CD14-positive monocyte (primary cell): ENCODE results near the gene SUMO3. TPM values are rescaled to one million over a fixed set of nuclear protein-coding genes. Genes with fewer than 3 reads are reported as not detected.

Experiments used
- DNase-seq, 3 donors: peaks; one replicate each; pipeline ENCODE4 v3.0.0-alpha.2; 2011 to 2022
- H2AFZ ChIP-seq: 2 replicates; pipeline ENCODE4 v1.6.0; 2012; ENCODE audit warnings: mild to moderate bottlenecking, low read depth, low read length, inconsistent platforms; ENCODE audit not compliant: insufficient read depth, poor library complexity, severe bottlenecking
- H3K27ac ChIP-seq, 2 donors: 1 replicate in 1 of 2; 2 replicates in 1 of 2; pipeline ENCODE4 v1.5.1; 2012 to 2013; ENCODE audit warnings: low read length in 2 of 2, control low read depth in 1 of 2, inconsistent platforms in 1 of 2, low read depth in 1 of 2, mild to moderate bottlenecking in 1 of 2
- H3K27me3 ChIP-seq, 2 donors: one replicate each; pipeline versions ENCODE4 v1.6.0 to v1.6.1; 2011 to 2013; ENCODE audit warnings: low read length in 2 of 2; ENCODE audit not compliant: control insufficient read depth in 2 of 2, insufficient read depth in 2 of 2
- H3K36me3 ChIP-seq, 2 donors: replicated peaks in 1 of 2; 1 replicate in 1 of 2; 2 replicates in 1 of 2; pipeline versions ENCODE4 v1.5.1 to v1.6.1; 2012 to 2013; ENCODE audit warnings: low read length in 2 of 2, control low read depth in 1 of 2, inconsistent platforms in 1 of 2, mild to moderate bottlenecking in 1 of 2; ENCODE audit not compliant: insufficient read depth in 2 of 2, control insufficient read depth in 1 of 2
- H3K4me1 ChIP-seq, 2 donors: 1 replicate in 1 of 2; 2 replicates in 1 of 2; pipeline versions ENCODE4 v1.5.1 to v1.6.1; 2012 to 2013; ENCODE audit warnings: low read length in 2 of 2, control low read depth in 1 of 2, inconsistent platforms in 1 of 2, mild to moderate bottlenecking in 1 of 2, moderate library complexity in 1 of 2; ENCODE audit not compliant: insufficient read depth in 2 of 2, control insufficient read depth in 1 of 2
- H3K4me2 ChIP-seq: replicated peaks from 2 replicates; pipeline ENCODE3; 2012; ENCODE audit warnings: low read length, moderate library complexity, mild to moderate bottlenecking; ENCODE audit not compliant: poor library complexity, severe bottlenecking; ENCODE audit errors: extremely low read depth
- H3K4me3 ChIP-seq, 3 experiments: fragments of 200-600 bp in 1 of 3; sonication (generic) in 1 of 3; replicated peaks in 1 of 3; 1 replicate in 2 of 3; 2 replicates in 1 of 3; pipeline ENCODE4 v1.5.1; 2011 to 2013; ENCODE audit warnings: low read length in 3 of 3, mild to moderate bottlenecking in 3 of 3, control low read depth in 2 of 3, low read depth in 2 of 3, inconsistent platforms in 1 of 3, moderate library complexity in 1 of 3
- H3K79me2 ChIP-seq: 2 replicates; pipeline ENCODE4 v1.6.0; 2012; ENCODE audit warnings: mild to moderate bottlenecking, control low read depth, inconsistent platforms, low read length, moderate library complexity; ENCODE audit not compliant: insufficient read depth
- H3K9ac ChIP-seq: 2 replicates; pipeline ENCODE4 v1.6.0; 2017; ENCODE audit warnings: low read length, mild to moderate bottlenecking; ENCODE audit not compliant: insufficient read depth, poor library complexity, severe bottlenecking
- H3K9me3 ChIP-seq, 2 donors: replicated peaks in 1 of 2; 1 replicate in 1 of 2; 2 replicates in 1 of 2; pipeline versions ENCODE4 v1.5.1 to v1.6.1; 2012 to 2013; ENCODE audit warnings: low read length in 2 of 2, control low read depth in 1 of 2; ENCODE audit not compliant: control insufficient read depth in 1 of 2, insufficient read depth in 1 of 2
- H4K20me1 ChIP-seq: 2 replicates; pipeline ENCODE4 v1.6.0; 2012; ENCODE audit warnings: mild to moderate bottlenecking, low read length, control low read depth, moderate library complexity; ENCODE audit not compliant: insufficient read depth
- H3K27ac Mint-ChIP-seq, 7 donors: one replicate each; pipeline ENCODE4 v1.8.0; 2020; ENCODE audit warnings: mild to moderate bottlenecking in 7 of 7, mixed read lengths in 7 of 7, moderate library complexity in 6 of 7, inconsistent platforms in 2 of 7
- H3K27me3 Mint-ChIP-seq, 3 donors: one replicate each; pipeline ENCODE4 v1.8.0; 2021 to 2022; ENCODE audit warnings: low read depth in 3 of 3, mild to moderate bottlenecking in 3 of 3, mixed read lengths in 3 of 3, moderate library complexity in 3 of 3, inconsistent platforms in 1 of 3
- H3K36me3 Mint-ChIP-seq, 2 donors: one replicate each; pipeline ENCODE4 v1.8.0; 2020; ENCODE audit warnings: mixed read lengths in 2 of 2, inconsistent platforms in 1 of 2, mild to moderate bottlenecking in 1 of 2
- H3K4me1 Mint-ChIP-seq: one replicate; pipeline ENCODE4 v1.8.0; 2020; ENCODE audit warnings: mild to moderate bottlenecking, mixed read lengths
- H3K4me3 Mint-ChIP-seq, 2 donors: one replicate each; pipeline ENCODE4 v1.8.0; 2020; ENCODE audit warnings: mild to moderate bottlenecking in 2 of 2, mixed read lengths in 2 of 2, moderate library complexity in 1 of 2
- H3K9me3 Mint-ChIP-seq, 7 donors: one replicate each; pipeline ENCODE4 v1.8.0; 2020 to 2022; ENCODE audit warnings: mixed read lengths in 7 of 7, mild to moderate bottlenecking in 6 of 7, moderate library complexity in 6 of 7, inconsistent platforms in 2 of 7
- CTCF ChIP-seq: fragments of 200-600 bp; IDR thresholded peaks from one replicate; pipeline ENCODE4 v1.8.0; 2022; ENCODE audit warnings: antibody characterized with exemption, mild to moderate bottlenecking
- WGBS: methylation state at CpG from one replicate; pipeline ENCODE4 v1.1.5; 2013; ENCODE audit warnings: missing lambda C conversion rate; ENCODE audit not compliant: insufficient coverage; 5-methylcytosine and 5-hydroxymethylcytosine counted together
- intact Hi-C, 2 donors: fragments of 100-400 bp; cut with micrococcal nuclease; formaldehyde crosslinking; loops; one replicate each; pipeline versions ENCODE4 v1.15.0 to v1.15.1; 2023
- polyA plus RNA-seq, 3 donors: library from polyadenylated mRNA; depleted of rRNA in 1 of 3; unstranded in 2 of 3; stranded (reverse) in 1 of 3; fragments of 300-500 nt in 2 of 3; fragments of >200 nt in 1 of 3; fragmentation: Illumina TruSeq in 2 of 3; gene quantifications; 1 replicate in 2 of 3; 2 replicates in 1 of 3; pipeline ENCODE4 v1.2.3, GENCODE V29; 2012 to 2021

The SUMO3 gene
- polyA plus RNA-seq, 3 donors = 70.9 to 112 (median 109) TPM

GRCh38 chr21:44865561-44866280 lies 47.9 kb upstream of the SUMO3 start:
- Histone ChIP-seq H3K79me2 (peaks cover 100% of the 10 kb centered on the region), H3K27ac (peak overlapping the region; percentile 53 to 74), H3K4me2 (peak overlapping the region; percentile 32), H3K9ac (no peak overlapping the region), H4K20me1 (peaks cover 100% of the 10 kb centered on the region), H3K27me3 (no peaks in the 10 kb centered on the region), H3K4me1 (peaks cover 57 to 58% of the 10 kb centered on the region in 2 donors), H3K4me3 (peak overlapping the region in 1 of 3 experiments; percentile 44), H3K9me3 (no peaks in the 10 kb centered on the region), H3K36me3 (peaks cover 26 to 60% of the 10 kb centered on the region in 2 donors), H2AFZ (no peak overlapping the region)
- WGBS = 14% methylated on average over 12 of the region's 12 CpGs
- peak overlapping the region; percentile 60 to 91 (median 78) for H3K27ac Mint-ChIP-seq
- H3K9me3 Mint-ChIP-seq = no peaks in the 10 kb centered on the region
- intact Hi-C loops = loop anchor here (2.0 to 5.0 kb wide), 2 partner anchors 13 to 63 kb away; partner anchors contain the start of gene UBE2G2 (in 1 of the 2)
- H3K4me1 Mint-ChIP-seq = peaks cover 73% of the 10 kb centered on the region
- peak overlapping the region; percentile 31 to 68 for H3K4me3 Mint-ChIP-seq
- H3K36me3 Mint-ChIP-seq = peaks cover 61 to 66% of the 10 kb centered on the region in 2 donors
- no peaks in the 10 kb centered on the region for H3K27me3 Mint-ChIP-seq
- peak; percentile 67 to 79 (median 76) for DNase-seq
- TF ChIP-seq CTCF = no peak

GRCh38 chr21:44862869-44863685 lies 45.2 kb upstream of the SUMO3 start:
- Histone ChIP-seq H3K36me3 (peaks cover 46 to 82% of the 10 kb centered on the region in 2 donors), H3K4me2 (no peak overlapping the region), H3K4me3 (no peak overlapping the region), H3K27me3 (no peaks in the 10 kb centered on the region), H3K27ac (no peak overlapping the region), H3K79me2 (peaks cover 100% of the 10 kb centered on the region), H3K4me1 (peaks cover 31% of the 10 kb centered on the region in 2 donors), H4K20me1 (peaks cover 100% of the 10 kb centered on the region), H3K9me3 (no peaks in the 10 kb centered on the region), H3K9ac (no peak overlapping the region), H2AFZ (no peak overlapping the region)
- WGBS = 94% methylated on average over 6 of the region's 25 CpGs
- TF ChIP-seq CTCF = no peak
- no peaks in the 10 kb centered on the region for H3K9me3 Mint-ChIP-seq
- peaks cover 76 to 84% of the 10 kb centered on the region in 2 donors for H3K36me3 Mint-ChIP-seq
- intact Hi-C loops = no loop called here
- peak overlapping the region in 3 of 7 donors; percentile 8 to 80 (median 46) for H3K27ac Mint-ChIP-seq
- H3K27me3 Mint-ChIP-seq = no peaks in the 10 kb centered on the region
- no peak overlapping the region for H3K4me3 Mint-ChIP-seq
- H3K4me1 Mint-ChIP-seq = peaks cover 54% of the 10 kb centered on the region
- no peak for DNase-seq
